LoVo (cell line): ENCODE measurements around the gene MDP1.
"Not testable (repeated sequence)": the region's sequence is repeated elsewhere in the genome, so short reads cannot be mapped to it uniquely, and the experiment has no call there.

Source experiments
- DNase-seq: peaks from one replicate; pipeline ENCODE4 v3.0.0-alpha.2; 2016; ENCODE audit warnings: low spot score

MDP1 gene

GRCh38 chr14:24231263-24232120 lies 15.6 kb upstream of the MDP1 start:
- no peak for DNase-seq

- DNase-seq: no peak
Observed at GRCh38 chr14:24228902-24229301, 13.0 kb upstream of the MDP1 start.

GRCh38 chr14:24226473-24226872 lies 10.6 kb upstream of the MDP1 start:
- no peak for DNase-seq

GRCh38 chr14:24224618-24225071 lies 8.8 kb upstream of the MDP1 start:
- no peak for DNase-seq

- DNase-seq: not testable (repeated sequence)
Observed at GRCh38 chr14:24222987-24223386, 7.1 kb upstream of the MDP1 start.

GRCh38 chr14:24219521-24219920 lies 3.7 kb upstream of the MDP1 start:
- no peak for DNase-seq

GRCh38 chr14:24219080-24219479 lies 3.2 kb upstream of the MDP1 start:
- no peak for DNase-seq

GRCh38 chr14:24216876-24217275 lies 1.0 kb upstream of the MDP1 start:
- not testable (repeated sequence) for DNase-seq

GRCh38 chr14:24216345-24216699 lies 456 bp upstream of the MDP1 start:
- no peak for DNase-seq

- DNase-seq: no peak
Observed at GRCh38 chr14:24213866-24214662, 1.8 kb downstream of the MDP1 start.

- DNase-seq: peak; percentile 98
Observed at GRCh38 chr14:24212924-24213865, 2.7 kb downstream of the MDP1 start, which contains the start of gene CHMP4A. Gene CHMP4A (minus strand): TSS chr14:24213488. CDS start chr14:24213439, 49 bp downstream.

- DNase-seq: no peak
Observed at GRCh38 chr14:24211311-24211710, 4.6 kb downstream of the MDP1 start.

- no peak for DNase-seq
Observed at GRCh38 chr14:24207625-24208024, 8.2 kb downstream of the MDP1 start.

- DNase-seq: no peak
Observed at GRCh38 chr14:24207104-24207551, 8.7 kb downstream of the MDP1 start.

GRCh38 chr14:24206260-24207103 lies 9.4 kb downstream of the MDP1 start:
- no peak for DNase-seq

GRCh38 chr14:24204163-24205146 lies 11.4 kb downstream of the MDP1 start:
- DNase-seq: no peak

- not testable (repeated sequence) for DNase-seq
Observed at GRCh38 chr14:24203249-24203886, 12.5 kb downstream of the MDP1 start.

- not testable (repeated sequence) for DNase-seq
Observed at GRCh38 chr14:24202538-24202937, 13.3 kb downstream of the MDP1 start.
